Measurements from ENCODE around the gene FGD3.
"Not testable (repeated sequence)": the region's sequence is repeated elsewhere in the genome, so short reads cannot be mapped to it uniquely, and the experiment has no call there.

The FGD3 gene

GRCh38 chr9:93011114-93011513, 63.8 kb downstream of the FGD3 start:
- no peak for DNase-seq

GRCh38 chr9:93012963-93013855, 65.9 kb downstream of the FGD3 start:
- DNase-seq: no peak

- no peak for DNase-seq
Measured at GRCh38 chr9:93013856-93014582, 66.7 kb downstream of the FGD3 start.

- not testable (repeated sequence) for DNase-seq
Measured at GRCh38 chr9:93015190-93015589, 67.9 kb downstream of the FGD3 start.

- no peak for DNase-seq
Measured at GRCh38 chr9:93017621-93018020, 70.3 kb downstream of the FGD3 start.

GRCh38 chr9:93020151-93020550, 72.8 kb downstream of the FGD3 start:
- no peak for DNase-seq

GRCh38 chr9:93020771-93021670, 73.7 kb downstream of the FGD3 start:
- no peak for DNase-seq

- no peak for DNase-seq
Measured at GRCh38 chr9:93022066-93022465, 74.7 kb downstream of the FGD3 start.

GRCh38 chr9:93022721-93023520, 75.6 kb downstream of the FGD3 start:
- no peak for DNase-seq

GRCh38 chr9:93023521-93023815, 76.1 kb downstream of the FGD3 start:
- DNase-seq: no peak

- no peak for DNase-seq
Measured at GRCh38 chr9:93024646-93024910, 77.3 kb downstream of the FGD3 start.

GRCh38 chr9:93024986-93025630, 77.8 kb downstream of the FGD3 start:
- no peak for DNase-seq

GRCh38 chr9:93025736-93026135, 78.4 kb downstream of the FGD3 start:
- no peak for DNase-seq

- DNase-seq: no peak
Measured at GRCh38 chr9:93026640-93027039, 79.3 kb downstream of the FGD3 start.

- DNase-seq: no peak
Measured at GRCh38 chr9:93027750-93028149, 80.4 kb downstream of the FGD3 start.

- no peak for DNase-seq
Measured at GRCh38 chr9:93028448-93029006, 81.2 kb downstream of the FGD3 start.

GRCh38 chr9:93030642-93031628, 83.6 kb downstream of the FGD3 start:
- DNase-seq: no peak

- no peak for DNase-seq
Measured at GRCh38 chr9:93031629-93032430, 84.5 kb downstream of the FGD3 start.

- DNase-seq: no peak
Measured at GRCh38 chr9:93032545-93032944, 85.2 kb downstream of the FGD3 start.

GRCh38 chr9:93033531-93033930, 86.2 kb downstream of the FGD3 start:
- no peak for DNase-seq

Measured in DMS 273 treated with DMSO at 0.1 percent for 48 hours (cell line).